SK-N-SH (cell line): ENCODE data around the gene DDIT3. TPM values are rescaled to one million over a fixed set of nuclear protein-coding genes. Genes with fewer than 3 reads are reported as not detected.

Experiments
- CTCF ChIA-PET: fragments of 300-600, 350-600 bp; formaldehyde crosslinking; extraction: SDS; loops from one replicate; lab custom pipeline; 2021; lab: Yijun Ruan, JAX
- POLR2A ChIA-PET: fragments of 350-600 bp; sonication (Branson Sonifier 250); formaldehyde crosslinking; extraction: SDS; loops from one replicate; lab custom pipeline; 2020; ENCODE audit warnings: antibody characterized with exemption, inconsistent platforms; lab: Yijun Ruan, JAX
- DNase-seq: peaks from one replicate; pipeline ENCODE4 v3.0.0; 2012
- H2AFZ ChIP-seq: fragments of 200-600 bp; sonication (generic); 2 replicates; pipeline ENCODE4 v1.8.1; 2016; ENCODE audit warnings: antibody characterized with exemption, mild to moderate bottlenecking, low read depth
- H3F3A ChIP-seq: fragments of 200-600 bp; sonication (generic); replicated peaks from 2 replicates; pipeline ENCODE3; 2016; ENCODE audit warnings: antibody characterized with exemption, mild to moderate bottlenecking; ENCODE audit not compliant: insufficient read depth
- H3K27ac ChIP-seq, 2 experiments: fragments of 200-500 bp in 1 of 2; fragments of 200-600 bp in 1 of 2; sonication (Bioruptor generic) in 1 of 2; sonication (generic), shearing (Covaris generic) in 1 of 2; 2 replicates each; pipeline versions ENCODE4 v1.5.1 to v1.6.1; 2014 to 2016; ENCODE audit warnings: low read depth in 2 of 2, inconsistent platforms in 1 of 2, low read length in 1 of 2, mild to moderate bottlenecking in 1 of 2, mixed read lengths in 1 of 2
- H3K27me3 ChIP-seq: fragments of 200-600 bp; sonication (generic), shearing (Covaris generic); 2 replicates; pipeline ENCODE4 v1.6.1; 2016; ENCODE audit warnings: mixed run types; ENCODE audit not compliant: insufficient read depth
- H3K36me3 ChIP-seq, 2 experiments: fragments of 200-500 bp in 1 of 2; fragments of 200-600 bp in 1 of 2; sonication (Bioruptor generic) in 1 of 2; sonication (generic) in 1 of 2; replicated peaks in 1 of 2; 2 replicates each; pipeline versions ENCODE3 to v1.5.1; 2014 to 2016; ENCODE audit warnings: low read length in 1 of 2, mild to moderate bottlenecking in 1 of 2; ENCODE audit not compliant: insufficient read depth in 2 of 2, control insufficient read depth in 1 of 2
- H3K4me1 ChIP-seq, 2 experiments: fragments of 200-500 bp in 1 of 2; fragments of 200-600 bp in 1 of 2; sonication (Bioruptor generic) in 1 of 2; sonication (generic), shearing (Covaris generic) in 1 of 2; 2 replicates each; pipeline versions ENCODE4 v1.5.1 to v1.6.1; 2014 to 2016; ENCODE audit warnings: low read depth in 1 of 2, low read length in 1 of 2, mixed run types in 1 of 2; ENCODE audit not compliant: insufficient read depth in 2 of 2, control insufficient read depth in 1 of 2
- H3K4me2 ChIP-seq: fragments of 200-600 bp; sonication (generic), shearing (Covaris generic); 2 replicates; pipeline ENCODE4 v1.6.1; 2017; ENCODE audit warnings: mixed run types
- H3K4me3 ChIP-seq, 2 experiments: fragments of 200-500 bp in 1 of 2; fragments of 200-600 bp in 1 of 2; sonication (Bioruptor generic) in 1 of 2; sonication (generic), shearing (Covaris generic) in 1 of 2; 2 replicates each; pipeline versions ENCODE4 v1.5.1 to v1.8.1; 2014 to 2016; ENCODE audit warnings: low read depth in 2 of 2, inconsistent platforms in 1 of 2, low read length in 1 of 2, mild to moderate bottlenecking in 1 of 2, mixed read lengths in 1 of 2, moderate library complexity in 1 of 2
- H3K79me2 ChIP-seq: fragments of 200-600 bp; sonication (generic); 2 replicates; pipeline ENCODE4 v1.8.1; 2017; ENCODE audit warnings: mild to moderate bottlenecking; ENCODE audit not compliant: insufficient read depth
- H3K9ac ChIP-seq: fragments of 200-600 bp; sonication (generic); 2 replicates; pipeline ENCODE4 v1.6.1; 2017; ENCODE audit warnings: mixed run types
- H3K9me2 ChIP-seq: fragments of 200-600 bp; sonication (generic); 2 replicates; pipeline ENCODE4 v1.6.1; 2017; ENCODE audit warnings: mixed run types
- H3K9me3 ChIP-seq: fragments of 200-600 bp; sonication (generic); 2 replicates; pipeline ENCODE4 v1.6.1; 2017; ENCODE audit warnings: mixed run types, mild to moderate bottlenecking, moderate library complexity
- H4K20me1 ChIP-seq: fragments of 200-600 bp; sonication (generic); 2 replicates; pipeline ENCODE4 v1.6.1; 2017; ENCODE audit warnings: mild to moderate bottlenecking, mixed run types; ENCODE audit not compliant: insufficient read depth
- FOXM1 ChIP-seq: IDR thresholded peaks from 2 replicates; pipeline ENCODE4 v1.4.0; 2012; ENCODE audit warnings: low read depth, mild to moderate bottlenecking
- RAD21 ChIP-seq: IDR thresholded peaks from 2 replicates; pipeline ENCODE4 v1.6.1; 2012; ENCODE audit warnings: mild to moderate bottlenecking, low read length
- RCOR1 ChIP-seq: fragments of 150-350 bp; IDR thresholded peaks from 2 replicates; pipeline ENCODE4 v1.6.1; 2017; ENCODE audit warnings: antibody characterized with exemption, low read length
- RXRA ChIP-seq: IDR thresholded peaks from 2 replicates; pipeline ENCODE4 v1.4.0; 2012; ENCODE audit warnings: low read depth, mild to moderate bottlenecking, borderline replicate concordance
- SIN3A ChIP-seq: IDR thresholded peaks from 2 replicates; pipeline ENCODE4 v1.6.1; 2012; ENCODE audit warnings: low read depth, mild to moderate bottlenecking, low read length, moderate library complexity, borderline replicate concordance
- WGBS: methylation state at CpG from one replicate; pipeline ENCODE4 v1.1.6; 2017; ENCODE audit warnings: low lambda C conversion rate; 5-methylcytosine and 5-hydroxymethylcytosine counted together
- polyA plus RNA-seq, 3 experiments: library from polyadenylated mRNA; depleted of rRNA; stranded (reverse); fragments of >200 nt; gene quantifications; 2 replicates each; pipeline ENCODE4 v1.2.3, GENCODE V29; 2012
- TF ChIP-seq, protein P1 (sequence below): fragments of 200-600 bp; sonication (generic); IDR thresholded peaks from 2 replicates; pipeline ENCODE4 v1.6.1; 2017; ENCODE audit warnings: antibody characterized with exemption, mild to moderate bottlenecking, moderate library complexity

The DDIT3 gene
- polyA plus RNA-seq, 1 of the 3 experiments (the other 2 are of a cell fraction) = 26.3 TPM

DNA sequence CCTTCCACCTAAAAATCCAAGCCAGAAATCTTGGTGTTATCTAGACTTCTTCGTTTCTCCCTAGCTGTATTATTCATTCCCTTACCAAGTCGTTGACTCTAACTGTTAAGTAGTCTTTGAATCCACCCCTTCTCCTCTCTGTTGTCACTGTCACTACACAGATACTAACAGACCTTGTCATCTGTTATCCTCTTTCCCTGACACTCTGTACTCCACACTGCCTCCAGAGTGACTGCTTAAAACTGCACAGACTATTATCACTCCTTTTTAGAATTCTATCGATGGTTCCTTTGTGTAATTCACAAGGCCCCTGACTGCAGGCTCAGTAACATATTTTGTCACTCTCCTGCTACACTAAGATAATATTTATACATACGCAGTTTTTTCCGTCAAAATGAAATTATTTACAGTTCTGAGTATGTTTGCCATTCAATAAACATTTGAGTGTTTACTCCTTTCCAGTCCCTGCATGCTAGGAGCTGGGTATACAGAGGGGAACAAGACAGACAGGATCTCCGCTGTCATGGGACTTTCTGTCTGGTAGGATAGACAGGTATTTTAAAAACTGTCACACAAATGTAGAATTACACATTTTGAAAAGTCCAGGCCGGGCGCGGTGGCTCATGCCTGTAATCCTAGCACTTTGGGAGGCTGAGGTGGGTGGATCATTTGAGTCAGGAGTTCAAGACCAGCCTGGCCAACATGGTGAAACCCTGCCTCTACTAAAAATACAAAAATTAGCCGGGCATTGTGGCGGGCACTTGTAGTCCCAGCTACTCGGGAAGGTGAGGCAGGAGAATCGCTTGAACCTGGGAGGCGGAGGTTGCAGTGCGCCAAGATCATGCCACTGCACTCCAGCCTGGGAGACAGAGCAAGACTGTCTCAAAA, 28.7 kb downstream of the DDIT3 start:
- H4K20me1 ChIP-seq = 0 out of 2 replicates have a peak, but pooled peaks cover 4% of the 10 kb centered on the region
- no peaks in the 10 kb centered on the region for H3K9me3 ChIP-seq
- no peak for TF ChIP-seq FOXM1
- TF ChIP-seq RAD21 = no peak
- no peak for TF ChIP-seq RXRA
- no peak for TF ChIP-seq RCOR1
- TF ChIP-seq, protein P1, sequence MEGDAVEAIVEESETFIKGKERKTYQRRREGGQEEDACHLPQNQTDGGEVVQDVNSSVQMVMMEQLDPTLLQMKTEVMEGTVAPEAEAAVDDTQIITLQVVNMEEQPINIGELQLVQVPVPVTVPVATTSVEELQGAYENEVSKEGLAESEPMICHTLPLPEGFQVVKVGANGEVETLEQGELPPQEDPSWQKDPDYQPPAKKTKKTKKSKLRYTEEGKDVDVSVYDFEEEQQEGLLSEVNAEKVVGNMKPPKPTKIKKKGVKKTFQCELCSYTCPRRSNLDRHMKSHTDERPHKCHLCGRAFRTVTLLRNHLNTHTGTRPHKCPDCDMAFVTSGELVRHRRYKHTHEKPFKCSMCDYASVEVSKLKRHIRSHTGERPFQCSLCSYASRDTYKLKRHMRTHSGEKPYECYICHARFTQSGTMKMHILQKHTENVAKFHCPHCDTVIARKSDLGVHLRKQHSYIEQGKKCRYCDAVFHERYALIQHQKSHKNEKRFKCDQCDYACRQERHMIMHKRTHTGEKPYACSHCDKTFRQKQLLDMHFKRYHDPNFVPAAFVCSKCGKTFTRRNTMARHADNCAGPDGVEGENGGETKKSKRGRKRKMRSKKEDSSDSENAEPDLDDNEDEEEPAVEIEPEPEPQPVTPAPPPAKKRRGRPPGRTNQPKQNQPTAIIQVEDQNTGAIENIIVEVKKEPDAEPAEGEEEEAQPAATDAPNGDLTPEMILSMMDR = peak; percentile 31; the same call in 1 of the 2 replicates
- TF ChIP-seq SIN3A = no peak
- no peak overlapping the region for H3K4me3 ChIP-seq
- H3F3A ChIP-seq = peaks cover 7% of the 10 kb centered on the region
- no peaks in the 10 kb centered on the region for H3K27me3 ChIP-seq
- no peaks in the 10 kb centered on the region for H3K9me2 ChIP-seq
- POLR2A ChIA-PET = interaction anchor here (1.6 kb wide), 1 partner anchor 28 kb away, joined by 4 read pairs; the partner anchor contains the start of gene DDIT3
- H3K4me2 ChIP-seq = no peak overlapping the region
- CTCF ChIA-PET = interaction anchor here (0.9 to 1.9 kb wide), 3 partner anchors 10 to 25 kb away, joined by 3 to 7 read pairs (median 3); no protein-coding TSS in a partner anchor
- H3K4me1 ChIP-seq = peaks cover 6 to 9% of the 10 kb centered on the region in 2 experiments; a peak in 3 of 4 replicates
- no peak overlapping the region for H2AFZ ChIP-seq
- 92% methylated on average over 15 of the region's 15 CpGs for WGBS
- H3K27ac ChIP-seq = no peak overlapping the region
- no peak for DNase-seq
- H3K9ac ChIP-seq = no peak overlapping the region
- H3K79me2 ChIP-seq = peaks cover 40% of the 10 kb centered on the region
- peaks cover 37 to 54% of the 10 kb centered on the region in 2 experiments for H3K36me3 ChIP-seq

DNA sequence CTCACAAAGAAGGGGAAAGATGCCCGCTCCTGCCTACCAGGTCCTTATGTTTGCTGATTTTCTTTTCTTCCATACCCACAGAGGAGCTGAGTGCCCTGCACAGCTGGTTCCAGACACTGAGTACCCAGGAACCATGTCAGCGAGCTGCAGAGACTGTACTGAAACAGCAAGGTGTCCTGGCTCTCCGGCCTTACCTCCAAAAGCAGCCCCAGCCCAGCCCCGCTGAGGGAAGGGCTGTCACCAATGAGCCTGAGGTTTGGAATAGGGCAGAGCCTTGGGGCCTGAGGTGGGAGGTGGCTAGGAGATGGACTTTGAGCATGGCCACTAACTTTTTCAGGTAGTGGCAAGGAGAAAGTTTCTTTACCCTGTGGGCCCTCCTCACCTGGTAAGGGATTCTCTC, 30.2 kb downstream of the DDIT3 start:
- Histone ChIP-seq H3K27me3 (no peaks in the 10 kb centered on the region), H3K79me2 (peaks cover 40% of the 10 kb centered on the region), H3F3A (peaks cover 7% of the 10 kb centered on the region), H2AFZ (no peak overlapping the region), H4K20me1 (0 out of 2 replicates have a peak, but pooled peaks cover 4% of the 10 kb centered on the region), H3K27ac (no peak overlapping the region; a peak in 1 of 4 replicates), H3K9me2 (no peaks in the 10 kb centered on the region), H3K4me2 (no peak overlapping the region; the same call in 1 of the 2 replicates), H3K4me3 (no peak overlapping the region), H3K4me1 (peaks cover 6 to 9% of the 10 kb centered on the region in 2 experiments; a peak in 3 of 4 replicates), H3K9me3 (no peaks in the 10 kb centered on the region), H3K9ac (no peak overlapping the region), H3K36me3 (peaks cover 33 to 50% of the 10 kb centered on the region in 2 experiments)
- DNase-seq = no peak
- WGBS = 92% methylated on average over 3 of the region's 4 CpGs
- ChIA-PET CTCF (interaction anchor here (6.1 kb wide), 1 partner anchor 28 kb away, joined by 28 read pairs; no protein-coding TSS in a partner anchor), POLR2A (interaction anchor here (0.6 kb wide), 1 partner anchor 181 kb away, joined by 4 read pairs; no protein-coding TSS in a partner anchor)
- TF ChIP-seq FOXM1 = no peak
